NT2/D1 (cell line): Measurements from ENCODE around the gene TENM4.

Experiments used
- SUZ12 ChIP-seq: IDR thresholded peaks from 2 replicates; pipeline ENCODE4 v1.6.1; 2011; ENCODE audit not compliant: insufficient read length, insufficient read depth; ENCODE audit errors: extremely low read depth
- YY1 ChIP-seq: IDR thresholded peaks from 2 replicates; pipeline ENCODE4 v1.6.1; 2011; ENCODE audit not compliant: insufficient read length, insufficient read depth
- ZNF274 ChIP-seq: IDR thresholded peaks from 2 replicates; pipeline ENCODE4 v1.6.1; 2011; ENCODE audit warnings: mild to moderate bottlenecking, low read depth, low read length

GRCh38 chr11:79100093-79100910 lies 340.5 kb downstream of the TENM4 start:
- no peak for TF ChIP-seq SUZ12
- no peak for TF ChIP-seq YY1
- no peak for TF ChIP-seq ZNF274
